Epidermal melanocyte (primary cell): ENCODE data around the gene LMCD1.

Experiments used
- DNase-seq: peaks from one replicate; pipeline ENCODE4 v3.0.0; 2011; ENCODE audit warnings: low spot score; ENCODE audit not compliant: insufficient read length

LMCD1 gene

DNA sequence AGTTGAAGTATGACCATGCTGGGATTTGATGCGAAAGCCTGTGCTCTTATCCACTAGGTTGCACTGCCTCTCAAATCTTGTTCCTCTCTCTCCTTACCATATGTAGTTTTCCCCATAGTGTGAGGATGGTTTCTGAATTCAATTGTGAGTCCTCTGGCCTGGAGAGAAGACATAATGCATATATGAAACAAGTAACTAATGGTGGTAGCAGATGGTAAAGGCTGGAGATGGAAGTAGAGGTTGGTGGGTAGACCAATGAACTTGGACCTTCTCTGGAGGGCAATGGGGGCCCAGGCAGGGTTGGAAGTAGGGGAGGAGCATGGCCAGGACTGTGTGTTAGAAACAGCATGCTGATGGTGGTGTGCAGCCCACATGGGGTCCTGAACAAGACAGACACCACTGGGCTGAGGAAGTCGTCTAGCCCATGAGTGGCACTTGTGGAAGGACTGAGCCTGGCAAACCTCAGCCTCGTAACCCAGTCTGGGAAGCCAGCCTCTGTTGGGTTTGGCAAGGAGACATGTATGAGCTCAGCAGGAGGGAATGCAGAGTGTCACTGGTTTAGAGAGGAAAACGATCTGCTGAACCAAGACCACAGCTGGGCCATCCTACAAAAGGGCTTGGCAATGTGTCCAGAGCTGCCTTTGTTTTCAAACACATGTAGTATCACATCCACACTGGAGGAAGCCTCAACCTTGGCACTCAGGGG lies 18.5 kb upstream of the LMCD1 start:
- DNase-seq: peak; percentile 84

- DNase-seq: no peak
Observed at GRCh38 chr3:8484409-8485140, 17.0 kb upstream of the LMCD1 start.

GRCh38 chr3:8485141-8485870 lies 16.3 kb upstream of the LMCD1 start:
- no peak for DNase-seq

DNA sequence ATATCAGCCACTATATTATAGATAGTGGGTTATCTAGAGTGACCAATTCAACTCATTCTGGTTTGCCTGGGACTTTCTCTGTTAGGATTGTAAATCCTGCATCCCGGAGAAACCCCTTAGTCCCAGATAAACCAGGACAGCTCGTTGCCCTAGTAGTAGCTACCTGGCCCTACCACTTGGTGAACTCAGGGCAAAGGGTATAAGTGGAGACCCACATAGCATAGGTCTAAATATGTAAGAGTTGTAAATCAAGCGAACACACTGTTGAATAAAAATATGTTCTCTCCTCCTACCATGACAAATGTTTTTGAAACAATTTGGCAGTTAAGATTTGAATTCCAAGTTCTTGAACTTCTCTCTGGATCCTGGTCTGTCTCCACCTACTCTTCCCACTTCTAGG lies 15.7 kb upstream of the LMCD1 start:
- no peak for DNase-seq

DNA sequence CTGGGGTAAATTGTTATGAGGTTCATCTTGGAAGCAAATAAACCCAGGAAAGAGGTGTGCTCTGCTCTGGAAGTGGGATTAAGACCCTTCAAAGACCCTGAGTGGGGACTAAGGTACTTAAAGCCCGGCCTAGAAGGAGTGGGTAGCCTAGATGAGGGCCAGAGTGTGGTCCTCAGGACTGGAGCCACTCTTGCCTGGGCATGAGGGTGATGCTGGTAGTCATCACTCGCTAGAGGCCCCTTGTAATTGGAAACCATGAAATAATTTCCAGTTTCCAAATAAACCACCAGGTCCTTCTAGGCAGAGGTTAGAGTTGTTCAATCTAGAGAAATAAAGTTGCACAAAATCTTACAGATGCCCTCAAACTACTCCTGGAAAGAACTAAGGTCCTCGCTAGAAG lies 15.2 kb upstream of the LMCD1 start:
- no peak for DNase-seq

DNA sequence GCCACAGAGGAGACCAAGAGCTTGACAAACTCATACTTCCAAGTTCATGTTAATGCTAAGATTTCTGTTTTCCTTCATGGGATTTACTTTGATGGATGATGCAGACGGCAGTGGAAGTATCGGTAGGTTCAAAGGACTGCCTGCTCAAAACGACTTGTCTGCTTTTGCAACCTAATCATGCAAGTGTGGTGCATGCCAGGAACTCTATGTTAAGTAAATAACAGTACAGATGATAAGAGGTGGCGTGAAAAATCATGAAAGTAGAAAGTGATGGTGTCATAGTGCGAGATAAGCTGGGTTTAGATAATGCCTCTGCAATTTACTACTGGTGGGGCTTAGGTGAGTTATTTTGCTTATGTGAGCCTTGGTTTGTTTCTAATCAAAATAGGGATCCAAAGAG lies 14.7 kb upstream of the LMCD1 start:
- DNase-seq: no peak

GRCh38 chr3:8488411-8488810 lies 13.2 kb upstream of the LMCD1 start:
- DNase-seq: no peak

DNA sequence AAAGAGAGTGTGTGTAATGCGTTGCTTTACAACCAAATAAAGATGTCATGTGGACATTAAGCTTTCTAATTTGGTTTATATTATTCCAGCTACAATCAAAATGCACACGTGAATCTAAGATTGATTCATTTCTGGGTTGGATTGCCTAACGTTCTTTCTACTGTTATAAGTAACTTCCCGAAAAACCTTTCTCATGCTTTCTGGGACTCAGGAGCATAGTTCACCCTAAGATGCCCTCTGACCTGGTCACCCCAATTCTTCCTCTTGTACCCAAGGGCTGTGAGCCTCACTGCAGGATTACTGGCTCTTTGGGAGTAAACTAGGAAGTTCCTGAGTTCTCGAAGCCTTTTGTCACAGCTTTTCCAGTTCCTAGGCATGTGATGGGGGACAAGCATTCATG lies 12.7 kb upstream of the LMCD1 start:
- DNase-seq: no peak

GRCh38 chr3:8489278-8489792 lies 12.3 kb upstream of the LMCD1 start:
- DNase-seq: no peak

DNA sequence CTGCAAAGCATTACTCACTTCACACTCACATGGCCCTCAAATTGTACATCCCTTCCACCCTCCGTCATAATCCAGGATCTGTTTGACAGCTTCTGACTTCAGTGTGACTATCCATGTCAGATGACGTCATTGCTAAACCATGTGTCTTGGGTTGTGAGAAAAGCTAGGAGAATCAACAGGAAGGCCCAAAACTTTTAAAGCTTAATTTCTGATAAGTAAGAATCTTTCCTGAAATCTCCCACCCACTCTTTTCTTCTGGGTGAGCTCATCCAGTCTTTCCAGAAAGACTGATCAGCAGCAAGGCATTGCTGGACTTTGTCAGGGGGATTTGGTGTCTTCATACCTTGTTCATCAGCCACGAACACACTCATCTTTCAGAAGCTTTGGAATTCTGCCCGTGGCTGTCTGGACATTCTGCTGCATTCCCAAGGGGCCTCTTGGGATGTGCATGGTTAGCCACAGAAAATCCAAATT lies 11.5 kb upstream of the LMCD1 start:
- no peak for DNase-seq

DNA sequence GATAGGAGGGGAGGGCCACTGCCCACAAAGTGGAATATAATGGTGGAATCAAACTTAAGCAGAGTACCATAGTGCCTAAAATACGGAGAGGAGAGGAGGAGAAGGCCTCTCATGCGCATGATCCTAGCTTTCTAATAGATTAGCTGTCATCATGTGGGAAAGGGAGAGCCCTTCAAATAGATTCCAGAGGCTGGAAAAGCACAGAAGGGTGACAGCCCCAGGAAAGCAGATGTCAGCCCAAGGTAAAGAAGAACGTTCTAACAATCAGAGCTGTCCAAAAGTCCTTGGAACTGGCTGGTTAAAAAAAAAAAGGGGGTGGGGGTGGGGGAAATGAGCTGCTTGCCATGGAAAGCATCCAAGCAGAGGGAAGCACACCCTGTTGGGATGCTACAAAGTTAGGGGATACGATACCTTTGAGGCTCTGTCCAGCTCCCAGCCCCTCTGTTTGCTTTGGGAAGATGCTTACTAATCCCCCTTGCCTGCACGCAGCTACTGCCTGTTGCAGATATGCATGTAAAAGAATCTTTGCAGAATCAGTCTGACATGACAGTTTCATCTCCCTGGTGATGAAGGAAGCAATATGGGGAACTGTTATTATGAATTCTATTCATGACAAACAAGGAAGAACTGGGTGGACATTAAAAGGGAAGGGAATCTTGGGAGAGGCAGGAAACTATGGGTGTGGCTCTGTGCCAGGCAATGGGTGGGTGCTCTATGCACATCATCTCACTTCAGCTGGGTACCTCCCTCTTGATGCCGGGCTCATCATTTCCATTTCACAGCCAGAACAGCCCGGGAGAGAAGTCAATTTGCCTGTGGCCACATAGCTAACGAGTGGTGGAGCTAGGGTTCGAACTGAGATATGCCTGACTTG lies 10.1 kb upstream of the LMCD1 start:
- no peak for DNase-seq

DNA sequence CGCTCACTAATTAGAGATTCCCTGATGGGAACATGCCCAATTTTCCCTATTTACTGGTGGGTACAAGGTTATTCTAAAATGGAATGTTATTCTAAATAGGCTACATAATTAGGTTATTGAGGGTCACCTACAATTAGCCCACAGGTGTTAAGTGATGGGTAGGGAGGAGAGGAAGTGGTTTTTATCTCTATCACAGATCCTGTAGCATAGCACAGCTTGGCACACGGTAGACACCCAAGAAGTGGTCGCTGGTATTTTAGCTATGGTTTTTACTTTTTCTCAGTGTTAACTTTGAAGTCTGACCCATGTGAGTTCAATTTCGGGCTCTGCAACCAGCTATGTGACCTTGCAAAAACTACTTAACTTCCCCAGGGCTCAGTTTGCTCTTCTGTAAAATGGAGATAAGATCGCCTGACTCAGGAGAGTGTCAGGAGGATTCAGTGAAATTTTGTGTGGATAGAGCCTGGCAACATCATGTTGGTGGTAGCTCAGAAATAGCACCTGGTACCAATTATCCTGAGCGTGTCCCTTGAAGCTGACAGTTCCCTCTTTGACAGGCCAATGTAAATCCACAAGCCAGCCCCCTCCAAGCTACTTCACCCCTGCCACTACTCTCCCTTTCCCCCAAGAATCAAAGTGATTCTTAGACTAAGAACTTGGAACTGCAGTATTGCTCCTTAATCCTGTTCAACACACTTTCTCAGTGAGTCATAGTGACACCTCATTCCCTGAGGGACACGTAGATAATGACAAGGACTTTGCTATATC lies 8.7 kb upstream of the LMCD1 start:
- DNase-seq: no peak

DNA sequence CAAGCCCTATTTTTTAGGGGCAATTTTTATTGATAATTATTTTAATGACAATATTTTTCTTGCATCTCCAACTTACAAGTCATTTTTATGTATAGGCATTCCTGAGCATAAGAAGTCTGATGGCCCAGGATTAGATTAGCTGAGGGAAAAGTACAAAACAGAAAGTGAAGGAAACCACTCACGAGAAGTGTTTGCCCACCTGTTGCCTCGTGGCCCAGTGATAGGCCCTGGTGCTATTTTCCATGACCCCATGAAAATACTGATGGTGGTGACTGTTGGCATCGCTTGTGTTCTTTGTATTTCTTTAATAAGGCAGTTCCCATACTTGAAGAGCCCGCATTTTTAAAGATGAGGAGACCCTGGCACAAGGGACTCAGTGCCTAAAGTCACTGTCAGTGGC lies 7.9 kb upstream of the LMCD1 start:
- no peak for DNase-seq

DNA sequence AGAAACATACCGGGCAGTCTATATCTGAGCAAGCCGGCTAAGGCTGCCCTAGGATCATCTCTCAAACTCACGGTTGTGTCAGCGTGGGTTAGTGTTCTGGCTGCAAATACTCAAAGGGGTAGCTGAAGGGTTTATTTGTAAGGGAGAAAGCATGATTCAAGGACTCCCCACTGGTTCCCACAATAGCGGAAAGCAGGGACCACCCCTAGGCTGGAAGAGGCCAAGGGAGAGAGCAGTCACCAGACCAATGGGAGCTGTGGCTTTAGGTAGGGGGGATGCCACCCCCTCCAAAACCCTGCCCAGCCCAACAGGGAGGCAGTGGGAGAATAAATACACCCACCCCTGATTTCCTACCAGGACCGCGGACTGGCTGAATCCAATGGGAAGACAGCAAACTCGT lies 7.3 kb upstream of the LMCD1 start:
- DNase-seq: no peak

DNA sequence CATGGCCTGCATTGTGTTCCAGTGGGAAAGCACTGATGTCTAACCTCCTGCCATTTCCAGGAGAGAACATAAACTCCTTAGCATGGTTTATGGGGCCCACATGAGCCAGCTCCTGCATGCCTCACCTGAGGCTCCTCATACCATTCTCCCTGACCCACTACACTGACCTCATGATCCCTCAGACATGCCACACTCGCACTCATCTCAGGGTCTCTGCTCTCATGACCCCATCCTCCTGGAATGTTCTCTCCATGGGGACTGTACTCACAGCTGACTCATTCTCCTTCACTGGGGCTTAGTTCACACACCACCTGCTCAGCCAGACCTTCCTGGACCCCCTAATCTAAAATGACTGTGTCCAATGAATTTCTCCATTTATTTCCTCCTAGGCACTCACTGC lies 4.0 kb upstream of the LMCD1 start:
- DNase-seq: no peak

- DNase-seq: no peak
Observed at GRCh38 chr3:8499181-8499611, 2.4 kb upstream of the LMCD1 start.

GRCh38 chr3:8500319-8500988 lies 1.2 kb upstream of the LMCD1 start:
- DNase-seq: no peak

DNA sequence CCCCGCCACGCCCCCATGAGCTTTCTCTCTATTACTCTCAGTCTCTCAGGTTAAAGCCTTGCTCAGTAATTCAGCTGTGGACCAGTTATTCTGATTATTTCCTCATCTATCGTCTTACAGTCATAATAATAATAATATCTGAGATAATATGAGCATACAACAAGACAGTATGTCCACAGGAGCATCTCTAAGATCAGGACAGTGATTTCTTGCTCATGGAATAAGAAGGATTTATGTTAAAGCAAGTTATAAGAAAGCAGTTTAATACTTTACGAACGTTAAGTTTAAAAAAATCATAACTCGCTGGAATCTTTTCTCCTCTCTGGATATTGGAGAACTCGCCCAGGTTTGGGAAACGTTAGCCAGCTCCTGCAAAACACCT lies 643 bp upstream of the LMCD1 start:
- DNase-seq: no peak

DNA sequence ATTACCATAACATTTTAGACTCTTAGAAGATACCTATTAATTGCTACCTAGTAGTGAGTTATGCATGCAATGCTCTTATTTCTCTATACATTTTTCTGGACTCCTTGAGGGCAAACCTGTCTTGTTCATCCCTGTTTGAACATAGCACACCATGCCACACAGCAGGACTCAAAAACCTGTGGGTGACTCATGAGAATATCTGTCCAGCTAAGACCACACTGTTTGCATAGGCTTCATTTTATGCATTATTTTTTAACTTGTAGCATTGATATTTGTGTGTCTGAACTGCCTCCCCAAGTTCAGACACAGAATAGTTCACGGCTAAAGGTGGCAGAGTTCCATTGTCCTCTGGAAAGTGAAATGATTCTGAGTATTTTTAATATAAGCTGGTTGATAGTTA lies 1.8 kb downstream of the LMCD1 start:
- DNase-seq: no peak
